ENCODE data around the gene LRP1.
A peak's percentile ranks its signal among the peaks of the same experiment; 100 is the strongest.

Gene LRP1

DNA sequence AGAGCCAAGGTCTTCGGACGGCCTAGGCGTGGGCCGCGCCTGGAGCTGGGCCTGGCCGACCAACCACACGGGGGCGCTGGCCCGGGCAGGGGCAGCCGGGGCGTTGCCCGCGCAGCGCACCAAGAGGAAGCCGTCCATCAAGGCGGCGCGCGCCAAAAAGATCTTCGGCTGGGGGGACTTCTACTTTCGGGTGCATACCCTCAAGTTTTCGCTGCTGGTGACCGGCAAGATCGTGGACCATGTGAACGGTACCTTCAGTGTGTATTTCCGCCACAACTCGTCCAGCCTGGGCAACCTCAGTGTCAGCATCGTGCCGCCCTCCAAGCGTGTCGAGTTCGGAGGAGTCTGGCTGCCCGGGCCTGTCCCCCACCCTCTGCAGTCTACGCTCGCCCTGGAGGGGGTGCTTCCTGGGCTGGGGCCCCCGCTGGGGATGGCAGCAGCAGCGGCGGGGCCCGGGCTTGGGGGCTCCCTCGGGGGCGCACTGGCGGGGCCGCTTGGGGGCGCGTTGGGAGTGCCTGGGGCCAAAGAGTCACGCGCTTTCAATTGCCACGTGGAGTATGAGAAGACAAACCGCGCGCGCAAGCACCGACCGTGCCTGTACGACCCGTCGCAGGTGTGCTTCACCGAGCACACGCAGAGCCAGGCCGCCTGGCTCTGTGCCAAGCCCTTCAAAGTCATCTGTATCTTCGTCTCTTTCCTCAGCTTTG, 96.8 kb downstream of the LRP1 start:
- DNase-seq (ENCODE audit: low read depth), result no peak

DNA sequence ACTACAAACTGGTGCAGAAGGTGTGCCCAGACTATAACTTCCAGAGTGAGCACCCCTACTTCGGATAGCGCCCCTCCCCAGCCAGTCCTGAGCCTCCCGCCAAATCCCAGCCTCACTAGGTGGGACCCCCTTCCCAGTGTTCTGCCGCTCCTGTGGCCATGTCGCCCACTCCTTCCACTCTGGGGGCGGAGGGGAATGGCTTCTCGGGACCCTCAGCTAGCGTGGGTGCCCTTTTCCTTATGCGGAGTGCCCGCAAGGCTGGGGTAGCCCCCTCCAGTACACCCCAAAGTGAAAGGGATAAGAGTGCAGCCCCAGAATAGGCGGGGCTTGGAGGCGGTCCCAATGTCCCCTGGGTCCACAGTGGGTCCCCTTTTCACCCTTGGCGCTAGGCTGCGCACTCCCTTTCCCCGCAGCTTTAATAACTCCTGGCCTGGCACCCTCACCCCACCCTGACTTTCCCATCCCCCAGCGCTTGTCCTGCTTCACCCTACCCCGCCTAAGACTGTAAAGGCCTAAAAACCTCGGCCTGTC, 97.5 kb downstream of the LRP1 start:
- DNase-seq (ENCODE audit: low read depth), result no peak

DNA sequence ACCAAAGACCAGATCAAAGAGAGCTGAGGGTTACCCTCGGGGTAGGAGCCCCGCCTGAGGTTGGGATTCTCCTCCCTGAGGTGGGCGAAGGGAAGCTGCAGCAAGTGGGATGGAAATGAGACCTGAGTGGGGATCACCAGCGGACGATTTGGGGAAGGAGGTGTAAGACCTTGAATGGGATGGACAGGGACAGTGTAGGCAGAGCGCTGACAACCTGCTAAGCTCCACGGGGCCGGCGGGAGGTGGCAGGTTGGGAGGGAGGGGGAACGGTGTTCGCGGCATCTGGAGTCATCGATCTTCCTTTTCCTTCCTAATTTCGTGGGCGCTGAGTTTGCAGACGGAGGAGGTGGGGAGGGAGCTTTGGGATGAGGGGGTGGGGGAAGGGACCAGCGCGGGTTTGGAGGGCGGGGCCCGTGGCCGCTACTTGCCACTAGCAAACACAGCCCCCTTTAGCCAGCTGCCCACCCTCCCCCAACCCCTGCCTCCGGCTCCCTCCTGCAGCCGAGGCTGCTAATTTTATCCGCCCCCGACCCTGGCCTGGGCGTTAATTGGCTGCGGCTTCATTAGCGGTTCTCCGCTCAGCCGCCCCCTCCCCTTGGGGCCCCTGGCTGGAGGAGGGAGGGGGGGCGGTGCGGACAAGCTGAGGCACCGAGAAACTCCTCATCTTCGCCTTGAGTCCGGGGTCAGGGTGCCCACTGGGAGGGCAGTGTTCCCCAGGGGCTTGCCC, 98.5 kb downstream of the LRP1 start:
- DNase-seq (ENCODE audit: low read depth), result no peak

DNA sequence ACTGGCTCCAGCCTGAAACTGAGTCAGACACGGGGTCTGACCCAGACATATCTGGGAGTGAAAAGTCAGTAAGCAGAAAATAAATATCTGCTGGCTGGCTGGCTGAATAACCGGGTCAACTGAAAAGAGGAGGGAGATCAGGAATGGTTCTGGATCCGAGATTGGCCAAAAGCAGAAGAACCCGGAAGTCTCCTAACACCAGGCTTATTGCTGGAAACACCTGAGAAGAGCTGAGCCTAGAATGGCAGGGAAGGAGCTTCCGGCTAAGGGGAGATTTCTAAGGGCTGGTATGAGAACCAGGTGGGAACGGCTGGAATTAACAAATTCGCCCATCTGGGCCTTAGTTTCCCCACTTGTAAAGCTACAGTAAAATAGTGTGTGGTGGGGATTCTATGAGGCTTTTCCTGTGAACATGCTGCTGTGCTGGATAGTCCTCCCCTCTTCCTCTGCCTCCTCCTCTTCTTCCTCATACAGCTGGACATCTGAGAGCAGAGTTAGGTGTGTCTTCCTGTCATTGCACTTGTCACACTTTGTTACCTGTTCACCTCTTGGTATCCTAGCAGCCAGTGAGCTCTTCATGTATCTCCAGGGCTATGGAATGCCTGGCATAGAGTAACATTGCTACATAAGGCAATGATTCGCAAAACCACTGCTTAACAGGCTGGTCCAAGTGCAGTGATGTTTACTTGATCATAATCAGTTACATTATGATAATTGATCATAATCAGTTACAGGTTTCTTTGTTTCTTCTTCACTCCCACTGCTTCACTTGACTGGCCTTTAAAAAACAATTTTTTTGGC, 99.2 kb downstream of the LRP1 start:
- DNase-seq (ENCODE audit: low read depth), result no peak

DNA sequence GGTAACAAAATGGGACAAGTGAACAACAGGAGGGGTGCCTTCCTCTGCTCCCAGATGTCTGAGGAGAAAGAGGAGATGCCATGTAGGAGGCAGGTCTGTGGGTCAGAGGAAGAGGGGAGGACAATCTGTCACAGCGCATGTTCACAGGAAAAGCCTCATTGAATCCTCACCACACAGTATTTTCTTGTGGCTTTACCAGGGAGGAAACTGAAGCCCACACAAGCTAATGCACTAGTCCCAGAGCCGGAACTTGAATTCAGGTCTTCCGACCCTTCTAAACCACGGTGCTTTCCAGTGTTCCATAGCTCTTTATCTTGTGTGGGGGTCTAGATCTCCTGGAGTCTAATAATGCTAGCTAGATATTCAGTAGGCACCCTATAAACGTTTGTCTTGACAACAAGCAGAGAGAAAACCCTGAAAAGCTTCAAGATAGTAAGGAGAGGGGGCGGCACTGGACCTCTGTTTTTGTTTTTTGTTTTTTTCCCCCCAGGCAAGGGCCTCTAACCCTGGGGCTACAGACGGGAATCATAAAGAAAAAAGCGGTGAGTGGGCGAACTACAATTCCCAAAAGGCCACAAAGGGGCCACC, 100.9 kb downstream of the LRP1 start:
- no peak for DNase-seq (ENCODE audit: low read depth)

DNA sequence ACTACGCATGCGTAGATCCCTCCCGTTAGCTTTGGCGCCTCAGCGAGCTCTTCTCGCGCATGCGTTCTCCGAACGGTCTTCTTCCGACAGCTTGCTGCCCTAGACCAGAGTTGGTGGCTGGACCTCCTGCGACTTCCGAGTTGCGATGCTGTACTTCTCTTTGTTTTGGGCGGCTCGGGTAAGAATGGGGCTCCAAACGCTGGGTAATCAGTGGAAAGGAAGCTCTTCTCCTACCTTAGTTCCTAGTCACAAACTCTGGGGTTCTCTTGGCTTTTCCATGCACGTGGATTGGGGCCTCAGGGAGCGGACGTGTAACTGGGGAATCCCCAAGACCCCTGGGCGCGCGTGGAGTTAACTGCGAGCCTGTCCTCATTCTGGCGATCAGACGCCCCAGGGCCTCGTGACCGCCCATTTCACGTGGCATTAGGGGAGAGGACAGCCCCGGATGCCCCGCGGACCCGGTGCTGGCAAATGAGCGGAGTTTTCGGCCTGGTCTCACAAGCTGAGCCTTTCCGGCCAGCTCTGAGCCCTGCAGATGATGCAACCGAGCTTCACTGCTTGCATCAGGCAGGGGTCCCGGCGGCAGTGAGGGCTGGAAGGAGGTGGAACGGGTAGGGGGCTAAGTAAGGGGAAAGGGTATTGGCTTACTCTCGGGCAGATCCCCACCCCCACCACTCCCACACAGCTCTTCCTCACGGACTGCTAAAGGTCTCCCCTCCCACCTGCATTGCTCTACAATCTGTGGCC, 101.5 kb downstream of the LRP1 start, which contains the start of gene SHMT2:
TSS of gene SHMT2 (plus strand) at position 78 of the 747 bp plus-strand sequence. CDS start at position 146, 68 bp downstream.
- DNase-seq (ENCODE audit: low read depth), result peak; percentile 87

DNA sequence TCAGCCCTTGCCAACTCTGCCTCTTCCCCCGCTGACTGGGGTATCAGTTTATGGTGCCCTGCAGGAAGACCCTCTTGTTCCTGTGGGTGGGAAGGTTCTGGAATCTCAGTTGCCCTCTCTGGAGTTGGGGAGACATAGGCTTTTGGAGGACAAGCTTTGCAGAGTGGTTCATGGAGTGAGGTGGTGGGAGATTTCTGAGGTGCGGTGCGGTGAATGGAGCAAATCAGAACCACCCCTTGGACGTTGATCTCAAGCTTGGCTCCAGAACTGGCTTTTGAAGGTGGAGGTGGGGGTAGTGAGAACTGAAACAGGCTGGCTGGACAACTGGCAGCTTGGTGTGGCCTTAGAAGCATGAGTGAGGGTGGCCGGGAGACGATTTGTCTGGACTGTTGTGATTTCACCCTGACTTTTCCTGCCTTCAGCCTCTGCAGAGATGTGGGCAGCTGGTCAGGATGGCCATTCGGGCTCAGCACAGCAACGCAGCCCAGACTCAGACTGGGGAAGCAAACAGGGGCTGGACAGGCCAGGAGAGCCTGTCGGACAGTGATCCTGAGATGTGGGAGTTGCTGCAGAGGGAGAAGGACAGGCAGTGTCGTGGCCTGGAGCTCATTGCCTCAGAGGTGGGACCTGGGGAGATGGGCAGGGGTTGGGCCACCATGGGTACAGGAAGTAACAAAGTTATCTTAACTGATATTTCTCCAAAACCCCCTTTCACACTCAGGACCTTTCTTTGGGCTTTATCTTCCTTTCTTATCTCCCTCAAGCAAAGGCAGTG, 102.3 kb downstream of the LRP1 start:
- DNase-seq (ENCODE audit: low read depth), result no peak

DNA sequence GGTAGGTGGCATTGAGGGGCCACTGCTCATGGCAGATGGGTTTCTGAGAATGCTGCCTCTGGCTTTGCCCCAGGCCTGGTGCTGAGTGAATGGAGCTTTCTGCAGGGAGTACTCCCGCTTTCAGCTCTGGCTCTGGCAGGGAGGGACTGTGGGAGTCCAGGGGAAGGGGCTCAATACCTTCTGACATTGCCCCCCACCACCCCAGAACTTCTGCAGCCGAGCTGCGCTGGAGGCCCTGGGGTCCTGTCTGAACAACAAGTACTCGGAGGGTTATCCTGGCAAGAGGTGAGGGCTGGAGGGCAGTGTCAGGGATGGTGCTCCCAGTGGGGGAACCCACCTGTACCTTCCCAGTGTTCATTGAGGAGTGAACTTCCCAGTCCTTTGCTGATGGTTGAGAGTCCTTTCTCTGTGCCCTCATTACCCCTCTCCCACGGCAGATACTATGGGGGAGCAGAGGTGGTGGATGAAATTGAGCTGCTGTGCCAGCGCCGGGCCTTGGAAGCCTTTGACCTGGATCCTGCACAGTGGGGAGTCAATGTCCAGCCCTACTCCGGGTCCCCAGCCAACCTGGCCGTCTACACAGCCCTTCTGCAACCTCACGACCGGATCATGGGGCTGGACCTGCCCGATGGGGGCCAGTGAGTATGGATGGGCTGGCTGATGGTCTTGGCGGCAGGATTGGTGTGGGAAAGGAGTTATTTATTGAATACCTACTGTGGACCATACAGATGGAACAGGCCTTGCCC, 103.2 kb downstream of the LRP1 start:
- DNase-seq (ENCODE audit: low read depth), result no peak

DNA sequence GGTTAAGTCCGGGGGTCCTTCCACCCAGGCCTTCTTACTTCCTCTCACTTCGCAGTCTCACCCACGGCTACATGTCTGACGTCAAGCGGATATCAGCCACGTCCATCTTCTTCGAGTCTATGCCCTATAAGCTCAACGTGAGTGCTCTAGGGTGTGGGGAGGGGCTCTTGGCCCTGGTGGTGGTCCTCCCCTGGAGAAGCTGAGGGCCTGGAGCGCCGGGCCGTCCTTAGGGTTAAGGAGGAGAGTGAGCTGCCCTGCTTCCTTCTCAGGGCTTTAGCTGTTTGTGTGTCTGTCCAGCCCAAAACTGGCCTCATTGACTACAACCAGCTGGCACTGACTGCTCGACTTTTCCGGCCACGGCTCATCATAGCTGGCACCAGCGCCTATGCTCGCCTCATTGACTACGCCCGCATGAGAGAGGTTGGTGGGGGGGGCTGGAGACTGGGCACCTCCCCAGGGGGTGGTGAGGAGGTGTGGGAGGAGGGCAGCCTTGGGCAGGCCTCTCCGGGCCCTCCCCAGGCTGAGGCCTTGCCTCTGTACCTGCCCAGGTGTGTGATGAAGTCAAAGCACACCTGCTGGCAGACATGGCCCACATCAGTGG, 104.0 kb downstream of the LRP1 start:
- DNase-seq (ENCODE audit: low read depth), result no peak

DNA sequence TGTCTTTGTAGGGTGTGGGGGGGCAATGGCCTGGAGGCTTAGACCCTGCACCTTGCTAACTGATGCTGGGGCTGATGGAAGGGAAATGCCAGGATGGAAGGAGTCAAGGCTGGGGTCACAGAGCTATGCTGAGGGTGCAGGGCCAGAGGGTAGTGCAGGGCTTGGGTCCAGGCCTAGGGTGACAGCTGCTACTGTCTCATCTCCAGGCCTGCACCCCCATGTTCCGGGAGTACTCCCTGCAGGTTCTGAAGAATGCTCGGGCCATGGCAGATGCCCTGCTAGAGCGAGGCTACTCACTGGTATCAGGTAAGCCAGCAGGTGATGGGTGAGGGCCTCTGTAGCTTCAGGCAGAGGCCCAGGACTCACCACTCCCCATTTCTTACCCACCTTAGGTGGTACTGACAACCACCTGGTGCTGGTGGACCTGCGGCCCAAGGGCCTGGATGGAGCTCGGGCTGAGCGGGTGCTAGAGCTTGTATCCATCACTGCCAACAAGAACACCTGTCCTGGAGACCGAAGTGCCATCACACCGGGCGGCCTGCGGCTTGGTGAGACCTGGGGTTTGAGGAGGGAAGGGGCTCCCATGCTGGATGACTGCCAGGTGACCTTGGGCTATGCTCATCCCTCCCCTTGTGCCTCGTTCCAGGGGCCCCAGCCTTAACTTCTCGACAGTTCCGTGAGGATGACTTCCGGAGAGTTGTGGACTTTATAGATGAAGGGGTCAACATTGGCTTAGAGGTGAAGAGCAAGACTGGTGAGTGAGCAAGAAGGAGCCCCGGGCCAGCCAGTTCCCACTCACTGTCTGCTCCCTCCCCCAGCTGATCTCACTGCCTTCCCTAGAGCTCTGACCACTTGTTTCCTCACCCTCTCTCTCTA, 105.3 kb downstream of the LRP1 start:
- DNase-seq (ENCODE audit: low read depth), result no peak

DNA sequence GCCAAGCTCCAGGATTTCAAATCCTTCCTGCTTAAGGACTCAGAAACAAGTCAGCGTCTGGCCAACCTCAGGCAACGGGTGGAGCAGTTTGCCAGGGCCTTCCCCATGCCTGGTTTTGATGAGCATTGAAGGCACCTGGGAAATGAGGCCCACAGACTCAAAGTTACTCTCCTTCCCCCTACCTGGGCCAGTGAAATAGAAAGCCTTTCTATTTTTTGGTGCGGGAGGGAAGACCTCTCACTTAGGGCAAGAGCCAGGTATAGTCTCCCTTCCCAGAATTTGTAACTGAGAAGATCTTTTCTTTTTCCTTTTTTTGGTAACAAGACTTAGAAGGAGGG, 105.9 kb downstream of the LRP1 start:
- DNase-seq (ENCODE audit: low read depth), result no peak

DNA sequence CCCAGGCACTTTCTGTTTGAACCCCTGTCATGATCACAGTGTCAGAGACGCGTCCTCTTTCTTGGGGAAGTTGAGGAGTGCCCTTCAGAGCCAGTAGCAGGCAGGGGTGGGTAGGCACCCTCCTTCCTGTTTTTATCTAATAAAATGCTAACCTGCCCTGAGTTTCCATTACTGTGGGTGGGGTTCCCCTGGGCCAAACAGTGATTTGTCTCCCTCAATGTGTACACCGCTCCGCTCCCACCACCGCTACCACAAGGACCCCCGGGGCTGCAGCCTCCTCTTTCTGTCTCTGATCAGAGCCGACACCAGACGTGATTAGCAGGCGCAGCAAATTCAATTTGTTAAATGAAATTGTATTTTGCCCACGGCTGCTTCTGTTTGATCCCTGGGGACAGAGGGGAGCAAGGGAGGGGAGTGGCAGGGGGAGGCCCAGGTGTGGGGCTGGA, 106.3 kb downstream of the LRP1 start:
- DNase-seq (ENCODE audit: low read depth), result no peak

DNA sequence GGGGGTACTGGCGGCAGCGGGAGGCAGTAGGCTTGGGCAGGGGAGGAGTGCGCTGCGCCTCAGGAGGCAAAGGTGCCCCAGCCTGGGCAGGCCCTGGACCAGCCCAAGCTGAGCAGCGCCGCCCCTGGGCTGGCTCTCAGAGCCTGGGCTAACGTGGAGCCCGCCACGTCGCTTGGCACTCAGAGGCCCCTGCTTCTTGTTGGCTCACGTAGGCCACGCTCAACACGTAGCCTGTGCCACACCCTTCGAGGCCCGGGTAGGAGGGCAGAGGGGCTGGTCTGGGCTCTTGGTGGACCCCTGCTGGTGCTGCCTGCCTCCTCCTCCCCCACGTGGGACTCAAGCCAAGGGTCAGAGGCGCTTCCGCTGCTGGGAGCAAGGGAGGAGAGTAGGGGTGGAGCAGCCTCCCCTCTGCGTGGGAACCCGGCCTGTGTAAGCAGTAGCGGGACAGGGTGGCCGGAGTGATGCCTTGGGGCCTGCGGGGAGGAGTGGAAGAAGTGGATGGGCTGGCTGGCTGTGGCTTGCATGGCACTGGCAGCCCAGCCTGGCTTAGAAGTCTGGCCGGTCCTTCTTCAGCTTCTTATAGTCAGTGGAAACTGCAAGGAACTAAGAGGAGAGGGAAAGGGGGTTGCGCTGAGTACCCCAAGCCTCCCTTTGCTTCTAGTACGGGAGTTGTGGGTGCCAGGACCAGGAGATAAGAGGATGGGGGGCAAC, 106.9 kb downstream of the LRP1 start:
- DNase-seq (ENCODE audit: low read depth), result no peak

DNA sequence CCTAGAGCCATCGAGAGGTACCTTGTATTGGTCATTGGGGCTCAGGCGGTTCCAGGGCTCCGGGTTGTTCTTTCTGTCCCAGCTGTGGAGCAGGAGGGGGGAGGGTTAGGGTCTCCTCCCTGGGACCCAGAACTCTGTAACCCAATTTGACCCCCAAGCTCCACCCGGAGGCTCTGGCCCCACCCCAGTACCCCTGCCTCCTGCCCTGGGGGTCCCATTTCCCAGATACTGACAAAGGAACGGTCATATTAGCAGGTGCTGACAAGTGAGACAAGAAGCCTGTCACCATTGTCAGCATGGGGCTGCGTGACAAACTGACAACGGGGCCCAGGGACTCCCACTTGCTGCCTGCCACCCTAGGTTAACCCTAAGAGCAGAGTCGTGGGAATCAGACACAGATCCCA, 107.4 kb downstream of the LRP1 start:
- no peak for DNase-seq (ENCODE audit: low read depth)

DNA sequence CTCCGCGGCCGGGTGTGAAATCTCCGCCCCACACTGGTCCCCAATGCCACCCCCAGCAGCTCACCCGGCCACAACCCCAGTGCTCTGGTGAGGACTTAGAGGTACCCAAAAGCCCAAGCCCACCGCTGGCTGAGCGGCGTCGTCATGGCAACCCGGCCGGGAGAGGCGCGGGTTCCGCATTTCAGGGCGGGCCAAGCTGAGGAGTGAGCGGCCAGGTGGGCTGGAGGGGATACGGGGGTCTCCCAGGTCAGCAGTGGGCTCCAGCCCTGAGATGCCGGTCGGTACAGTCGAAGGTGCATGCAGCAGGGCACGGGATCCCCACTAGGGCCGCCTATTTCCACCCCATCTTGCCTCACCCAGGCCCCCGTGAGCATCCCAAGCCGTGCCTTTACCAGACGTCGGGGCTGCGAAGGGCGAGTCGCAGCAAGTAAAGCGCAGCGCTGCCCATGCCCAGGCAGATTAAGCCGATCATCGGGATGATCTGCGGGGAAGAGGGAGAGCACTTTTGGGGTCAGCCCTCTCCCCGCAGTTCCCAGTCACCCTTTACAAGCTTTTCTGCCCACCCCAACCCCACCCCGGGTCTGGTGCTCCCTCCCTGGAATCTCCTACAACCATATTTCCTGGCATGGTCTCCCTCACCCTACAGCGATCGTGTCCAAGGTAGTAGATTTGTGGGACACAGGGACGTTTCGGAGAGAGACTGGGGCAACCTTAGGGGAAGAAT, 108.1 kb downstream of the LRP1 start:
- DNase-seq (ENCODE audit: low read depth), result no peak

DNA sequence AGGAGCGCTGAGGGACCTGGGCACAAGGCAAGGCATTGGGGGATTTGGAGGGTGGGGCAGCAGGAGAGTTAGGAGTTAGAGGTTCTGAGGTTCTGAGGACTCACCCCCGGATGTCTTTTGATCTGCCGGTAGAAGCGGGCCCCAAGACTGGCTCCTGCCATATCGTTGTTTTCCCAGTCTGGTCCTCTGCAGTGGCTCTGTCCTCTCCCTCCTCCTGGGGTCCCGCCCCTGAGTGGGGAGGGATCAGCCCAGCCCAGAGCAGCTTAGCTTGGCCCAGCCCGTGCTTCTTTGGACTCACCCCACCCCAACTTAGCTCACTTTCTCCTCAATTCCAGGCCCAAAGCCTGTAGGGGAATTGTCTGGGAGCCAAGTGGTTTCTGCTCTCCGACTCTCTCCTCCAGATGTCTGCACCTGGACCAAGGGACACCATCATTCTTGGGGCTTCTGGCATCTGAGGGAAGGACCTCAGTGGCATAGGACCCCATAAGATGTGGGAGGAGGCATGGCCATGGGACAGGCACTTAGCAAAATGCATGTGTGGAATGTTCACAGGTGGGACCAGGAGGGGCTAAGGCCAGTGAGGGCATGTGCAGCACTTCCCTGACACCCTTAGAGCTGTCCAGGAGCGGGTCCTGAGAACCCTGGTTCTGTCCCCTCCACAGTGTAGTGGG, 108.8 kb downstream of the LRP1 start:
- DNase-seq (ENCODE audit: low read depth), result no peak

DNA sequence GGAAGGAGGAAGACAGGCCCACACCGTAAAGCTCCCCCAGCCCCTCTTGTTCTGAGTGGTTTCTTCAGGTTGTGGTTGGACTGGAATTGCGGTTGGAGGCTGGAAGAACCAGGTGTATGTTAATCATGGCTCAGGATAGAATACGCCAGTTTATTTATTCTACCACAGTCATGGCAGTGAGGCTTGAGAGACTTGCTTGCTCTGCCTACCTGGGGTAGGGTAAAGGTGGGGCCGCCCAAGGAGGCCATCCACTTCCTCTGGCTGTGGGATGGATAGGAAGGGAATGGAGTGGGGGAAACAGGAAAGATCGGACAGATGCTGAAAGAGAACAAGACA, 109.3 kb downstream of the LRP1 start:
- DNase-seq (ENCODE audit: low read depth), result no peak
